Measurements from ENCODE around the gene MEGF11. TPM values are rescaled to one million over a fixed set of nuclear protein-coding genes. Genes with fewer than 3 reads are reported as not detected.
A peak's percentile ranks its signal among the peaks of the same experiment; 100 is the strongest.

Gene MEGF11
- total and polyA plus RNA-seq, 2 donors (not counting 1 experiment from before 2014, with no cell fraction given): under 0.01 TPM; not detected in 1

GRCh38 chr15:66029650-66030049 lies 223.9 kb downstream of the MEGF11 start:
- no peak overlapping the region for H2AFZ ChIP-seq (ENCODE audit: low read length)
- H3K4me3 ChIP-seq (replicated peaks in 1 of 4; ENCODE audit: control extremely low read depth in 1 of 4, insufficient read depth in 1 of 4, low read depth in 3 of 4, low read length in 4 of 4): no peak overlapping the region
- no peaks in the 10 kb centered on the region for H4K20me1 ChIP-seq (ENCODE audit: control insufficient read depth, extremely low read depth, insufficient read depth, low read length)
- H3K4me2 ChIP-seq (ENCODE audit: extremely low read depth, insufficient read depth, low read length): no peak overlapping the region
- no peak for TF ChIP-seq CTCF (conservative IDR thresholded peaks at IDR 0.05 in 1 of 2, IDR thresholded peaks at IDR 0.05 in 1 of 2; ENCODE audit: low read depth in 1 of 2, low read length in 2 of 2)
- TF ChIP-seq EZH2 (IDR thresholded peaks at IDR 0.05; ENCODE audit: low read length, missing control alignments): no peak
- H3K36me3 ChIP-seq (ENCODE audit: control insufficient read depth, insufficient read depth, low read length): no peaks in the 10 kb centered on the region
- no peak overlapping the region for H3K9ac ChIP-seq (ENCODE audit: insufficient read depth, low read length)
- no peaks in the 10 kb centered on the region for H3K79me2 ChIP-seq (ENCODE audit: control insufficient read depth, insufficient read depth, low read length)
- no peak overlapping the region for H3K27ac ChIP-seq (ENCODE audit: insufficient read depth, low read length)
- H3K9me3 ChIP-seq (ENCODE audit: control insufficient read depth, insufficient read depth, low read depth, low read length): no peaks in the 10 kb centered on the region
- no peaks in the 10 kb centered on the region for H3K4me1 ChIP-seq (ENCODE audit: control insufficient read depth, extremely low read depth, insufficient read depth, low read length)
- no peaks in the 10 kb centered on the region for H3K27me3 ChIP-seq (ENCODE audit: control insufficient read depth, insufficient read depth, low read length)
- DNase-seq (ENCODE audit: low read depth in 2 of 2): no peak

GRCh38 chr15:66027268-66027805 lies 226.2 kb downstream of the MEGF11 start:
- Histone ChIP-seq H3K9ac (ENCODE audit: insufficient read depth, low read length) (no peak overlapping the region), H3K4me2 (ENCODE audit: extremely low read depth, insufficient read depth, low read length) (no peak overlapping the region), H3K27ac (ENCODE audit: insufficient read depth, low read length) (no peak overlapping the region), H4K20me1 (ENCODE audit: control insufficient read depth, extremely low read depth, insufficient read depth, low read length) (no peaks in the 10 kb centered on the region), H2AFZ (ENCODE audit: low read length) (no peak overlapping the region), H3K4me3 (replicated peaks in 1 of 4; ENCODE audit: control extremely low read depth in 1 of 4, insufficient read depth in 1 of 4, low read depth in 3 of 4, low read length in 4 of 4) (no peak overlapping the region), H3K79me2 (ENCODE audit: control insufficient read depth, insufficient read depth, low read length) (no peaks in the 10 kb centered on the region), H3K9me3 (ENCODE audit: control insufficient read depth, insufficient read depth, low read depth, low read length) (no peaks in the 10 kb centered on the region), H3K4me1 (ENCODE audit: control insufficient read depth, extremely low read depth, insufficient read depth, low read length) (no peaks in the 10 kb centered on the region), H3K27me3 (ENCODE audit: control insufficient read depth, insufficient read depth, low read length) (no peaks in the 10 kb centered on the region), H3K36me3 (ENCODE audit: control insufficient read depth, insufficient read depth, low read length) (no peaks in the 10 kb centered on the region)
- no peak for TF ChIP-seq CTCF (conservative IDR thresholded peaks at IDR 0.05 in 1 of 2, IDR thresholded peaks at IDR 0.05 in 1 of 2; ENCODE audit: low read depth in 1 of 2, low read length in 2 of 2)
- TF ChIP-seq EZH2 (IDR thresholded peaks at IDR 0.05; ENCODE audit: low read length, missing control alignments): no peak
- peak; percentile 2 to 53 for DNase-seq (ENCODE audit: low read depth in 2 of 2)

GRCh38 chr15:66025972-66026371 lies 227.6 kb downstream of the MEGF11 start:
- no peak overlapping the region for H2AFZ ChIP-seq (ENCODE audit: low read length)
- H3K4me2 ChIP-seq (ENCODE audit: extremely low read depth, insufficient read depth, low read length): no peak overlapping the region
- no peak for DNase-seq (ENCODE audit: low read depth in 2 of 2)
- H3K4me3 ChIP-seq (replicated peaks in 1 of 4; ENCODE audit: control extremely low read depth in 1 of 4, insufficient read depth in 1 of 4, low read depth in 3 of 4, low read length in 4 of 4): no peak overlapping the region
- TF ChIP-seq CTCF (conservative IDR thresholded peaks at IDR 0.05 in 1 of 2, IDR thresholded peaks at IDR 0.05 in 1 of 2; ENCODE audit: low read depth in 1 of 2, low read length in 2 of 2) (no peak), EZH2 (IDR thresholded peaks at IDR 0.05; ENCODE audit: low read length, missing control alignments) (no peak)
- H3K36me3 ChIP-seq (ENCODE audit: control insufficient read depth, insufficient read depth, low read length): no peaks in the 10 kb centered on the region
- no peaks in the 10 kb centered on the region for H3K9me3 ChIP-seq (ENCODE audit: control insufficient read depth, insufficient read depth, low read depth, low read length)
- no peak overlapping the region for H3K27ac ChIP-seq (ENCODE audit: insufficient read depth, low read length)
- no peaks in the 10 kb centered on the region for H4K20me1 ChIP-seq (ENCODE audit: control insufficient read depth, extremely low read depth, insufficient read depth, low read length)
- H3K9ac ChIP-seq (ENCODE audit: insufficient read depth, low read length): no peak overlapping the region
- no peaks in the 10 kb centered on the region for H3K79me2 ChIP-seq (ENCODE audit: control insufficient read depth, insufficient read depth, low read length)
- H3K27me3 ChIP-seq (ENCODE audit: control insufficient read depth, insufficient read depth, low read length): no peaks in the 10 kb centered on the region
- H3K4me1 ChIP-seq (ENCODE audit: control insufficient read depth, extremely low read depth, insufficient read depth, low read length): no peaks in the 10 kb centered on the region
